ENCODE data around the gene EYS. TPM values are rescaled to one million over a fixed set of nuclear protein-coding genes. Genes with fewer than 3 reads are reported as not detected.

EYS gene
- total and polyA plus RNA-seq, 2 of the 13 experiments (the other 11 are each of a cell fraction or from before 2014, with no cell fraction given), result 0.04 to 0.07 TPM

- Histone ChIP-seq H3K4me1 (ENCODE audit: insufficient read depth, low read length) (no peaks in the 10 kb centered on the region), H3K36me3 (replicated peaks in 1 of 2; ENCODE audit: control insufficient read depth in 1 of 2, insufficient read depth in 2 of 2, low read length in 2 of 2) (no peaks in the 10 kb centered on the region), H3K27ac (ENCODE audit: extremely low read length, insufficient read depth, low read length) (no peak overlapping the region), H3K4me2 (ENCODE audit: low read depth, low read length) (no peak overlapping the region), H3K9me3 (ENCODE audit: low read length) (no peaks in the 10 kb centered on the region), H3K27me3 (ENCODE audit: control insufficient read depth in 1 of 2, insufficient read depth in 2 of 2, low read length in 2 of 2) (no peaks in the 10 kb centered on the region), H3K4me3 (replicated peaks in 1 of 3; ENCODE audit: insufficient read depth in 1 of 3, low read depth in 2 of 3, low read length in 3 of 3) (no peak overlapping the region), H3K9ac (ENCODE audit: insufficient read depth, low read depth, low read length) (no peak overlapping the region), H3K79me2 (ENCODE audit: insufficient read depth, low read length) (no peaks in the 10 kb centered on the region), H4K20me1 (ENCODE audit: insufficient read depth, low read length) (no peaks in the 10 kb centered on the region), H2AFZ (ENCODE audit: low read length) (no peak overlapping the region)
- DNase-seq (ENCODE audit: low spot score), result no peak
- ChIA-PET POLR2A (no interaction called here), CTCF (ENCODE audit: low intra/inter-chr PET ratio, low total read pairs) (no interaction called here)
- TF ChIP-seq, protein P1, sequence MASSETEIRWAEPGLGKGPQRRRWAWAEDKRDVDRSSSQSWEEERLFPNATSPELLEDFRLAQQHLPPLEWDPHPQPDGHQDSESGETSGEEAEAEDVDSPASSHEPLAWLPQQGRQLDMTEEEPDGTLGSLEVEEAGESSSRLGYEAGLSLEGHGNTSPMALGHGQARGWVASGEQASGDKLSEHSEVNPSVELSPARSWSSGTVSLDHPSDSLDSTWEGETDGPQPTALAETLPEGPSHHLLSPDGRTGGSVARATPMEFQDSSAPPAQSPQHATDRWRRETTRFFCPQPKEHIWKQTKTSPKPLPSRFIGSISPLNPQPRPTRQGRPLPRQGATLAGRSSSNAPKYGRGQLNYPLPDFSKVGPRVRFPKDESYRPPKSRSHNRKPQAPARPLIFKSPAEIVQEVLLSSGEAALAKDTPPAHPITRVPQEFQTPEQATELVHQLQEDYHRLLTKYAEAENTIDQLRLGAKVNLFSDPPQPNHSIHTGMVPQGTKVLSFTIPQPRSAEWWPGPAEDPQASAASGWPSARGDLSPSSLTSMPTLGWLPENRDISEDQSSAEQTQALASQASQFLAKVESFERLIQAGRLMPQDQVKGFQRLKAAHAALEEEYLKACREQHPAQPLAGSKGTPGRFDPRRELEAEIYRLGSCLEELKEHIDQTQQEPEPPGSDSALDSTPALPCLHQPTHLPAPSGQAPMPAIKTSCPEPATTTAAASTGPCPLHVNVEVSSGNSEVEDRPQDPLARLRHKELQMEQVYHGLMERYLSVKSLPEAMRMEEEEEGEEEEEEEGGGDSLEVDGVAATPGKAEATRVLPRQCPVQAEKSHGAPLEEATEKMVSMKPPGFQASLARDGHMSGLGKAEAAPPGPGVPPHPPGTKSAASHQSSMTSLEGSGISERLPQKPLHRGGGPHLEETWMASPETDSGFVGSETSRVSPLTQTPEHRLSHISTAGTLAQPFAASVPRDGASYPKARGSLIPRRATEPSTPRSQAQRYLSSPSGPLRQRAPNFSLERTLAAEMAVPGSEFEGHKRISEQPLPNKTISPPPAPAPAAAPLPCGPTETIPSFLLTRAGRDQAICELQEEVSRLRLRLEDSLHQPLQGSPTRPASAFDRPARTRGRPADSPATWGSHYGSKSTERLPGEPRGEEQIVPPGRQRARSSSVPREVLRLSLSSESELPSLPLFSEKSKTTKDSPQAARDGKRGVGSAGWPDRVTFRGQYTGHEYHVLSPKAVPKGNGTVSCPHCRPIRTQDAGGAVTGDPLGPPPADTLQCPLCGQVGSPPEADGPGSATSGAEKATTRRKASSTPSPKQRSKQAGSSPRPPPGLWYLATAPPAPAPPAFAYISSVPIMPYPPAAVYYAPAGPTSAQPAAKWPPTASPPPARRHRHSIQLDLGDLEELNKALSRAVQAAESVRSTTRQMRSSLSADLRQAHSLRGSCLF (CRISPR knock-in tag; IDR thresholded peaks at IDR 0.05; ENCODE audit: borderline replicate concordance), result no peak
- no peak for TF ChIP-seq SIX1 (CRISPR knock-in tag; IDR thresholded peaks at IDR 0.05; ENCODE audit: borderline replicate concordance)
- no peak for FAIRE-seq
- BruUV-seq (replicated peaks), result no TSS peak
- intact Hi-C loops (cut with micrococcal nuclease; ENCODE audit: unreplicated experiment) (no loop called here), in situ Hi-C loops (cut with HindIII; ENCODE audit: extremely low pct_ligation_motif_present, low pct_unique_long_range_greater_than_20kb) (no loop called here)
- ATAC-seq, result no peak
- 3% methylated on average over 1 of the region's 1 CpG for WGBS (ENCODE audit: low lambda C conversion rate)
Observed at GRCh38 chr6:65538644-65539043, 168.4 kb downstream of the EYS start.

DNA sequence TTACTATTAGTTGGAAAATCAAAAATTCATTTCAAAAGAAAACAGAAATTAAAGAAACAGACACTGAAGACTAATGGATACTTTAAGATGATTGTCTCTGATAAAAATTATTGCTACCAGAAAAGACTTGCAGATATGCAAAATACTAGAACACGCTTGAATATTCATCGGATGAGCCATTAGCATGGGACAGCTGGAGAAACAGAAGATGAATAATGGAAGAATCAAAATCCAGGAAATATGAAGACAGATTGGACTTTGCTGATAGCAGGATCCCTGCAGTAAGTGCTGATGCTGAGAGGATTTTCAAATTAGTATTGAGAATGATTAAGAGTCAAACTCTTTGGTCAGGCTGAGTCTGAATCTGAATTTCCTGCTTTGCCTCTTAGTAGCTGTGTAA is 169.4 kb downstream of the EYS start:
- DNase-seq (ENCODE audit: low spot score) (no peak), FAIRE-seq (no peak), ATAC-seq (no peak)
- H2AFZ ChIP-seq (ENCODE audit: low read length), result no peak overlapping the region
- in situ Hi-C loops (cut with HindIII; ENCODE audit: extremely low pct_ligation_motif_present, low pct_unique_long_range_greater_than_20kb), result no loop called here
- 22% methylated on average over 2 of the region's 2 CpGs for WGBS (ENCODE audit: low lambda C conversion rate)
- no peaks in the 10 kb centered on the region for H3K36me3 ChIP-seq (replicated peaks in 1 of 2; ENCODE audit: control insufficient read depth in 1 of 2, insufficient read depth in 2 of 2, low read length in 2 of 2)
- no peak overlapping the region for H3K27ac ChIP-seq (ENCODE audit: extremely low read length, insufficient read depth, low read length)
- H3K9ac ChIP-seq (ENCODE audit: insufficient read depth, low read depth, low read length), result no peak overlapping the region
- no peak for TF ChIP-seq ZNF253 (CRISPR knock-in tag; IDR thresholded peaks at IDR 0.05; ENCODE audit: borderline replicate concordance)
- TF ChIP-seq SRF (IDR thresholded peaks at IDR 0.05; ENCODE audit: low read depth, low read length), result no peak
- TF ChIP-seq, protein P2, sequence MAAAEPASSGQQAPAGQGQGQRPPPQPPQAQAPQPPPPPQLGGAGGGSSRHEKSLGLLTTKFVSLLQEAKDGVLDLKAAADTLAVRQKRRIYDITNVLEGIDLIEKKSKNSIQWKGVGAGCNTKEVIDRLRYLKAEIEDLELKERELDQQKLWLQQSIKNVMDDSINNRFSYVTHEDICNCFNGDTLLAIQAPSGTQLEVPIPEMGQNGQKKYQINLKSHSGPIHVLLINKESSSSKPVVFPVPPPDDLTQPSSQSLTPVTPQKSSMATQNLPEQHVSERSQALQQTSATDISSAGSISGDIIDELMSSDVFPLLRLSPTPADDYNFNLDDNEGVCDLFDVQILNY (CRISPR knock-in tag; conservative IDR thresholded peaks at IDR 0.05), result no peak
- TF ChIP-seq, protein P3, sequence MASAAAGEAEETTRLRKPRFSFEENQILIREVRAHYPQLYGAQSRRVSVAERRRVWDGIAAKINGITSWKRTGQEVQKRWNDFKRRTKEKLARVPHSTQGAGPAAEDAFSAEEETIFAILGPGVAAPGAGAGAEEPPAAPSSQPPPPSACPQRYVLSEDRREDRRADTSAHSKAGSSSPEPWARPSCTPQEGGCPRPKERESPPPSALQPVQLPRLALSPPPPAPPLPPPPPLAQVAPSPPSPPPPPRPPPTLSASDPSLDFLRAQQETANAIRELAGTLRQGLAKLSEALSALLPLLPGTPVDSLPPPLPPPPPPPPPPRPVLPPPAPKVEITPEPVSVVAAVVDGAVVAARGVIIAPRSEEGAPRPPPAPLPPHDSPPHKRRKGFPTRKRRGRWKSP (CRISPR knock-in tag; IDR thresholded peaks at IDR 0.05), result no peak
- no peak for TF ChIP-seq MIXL1 (CRISPR knock-in tag; IDR thresholded peaks at IDR 0.05)
- TF ChIP-seq EHMT2 (IDR thresholded peaks at IDR 0.05; ENCODE audit: borderline replicate concordance, low read depth, low read length), result no peak
- POLR2A ChIA-PET, result no interaction called here
- BruUV-seq (replicated peaks), result no TSS peak
- CTCF ChIA-PET (ENCODE audit: low intra/inter-chr PET ratio, low total read pairs), result no interaction called here
- no peaks in the 10 kb centered on the region for H3K27me3 ChIP-seq (ENCODE audit: control insufficient read depth in 1 of 2, insufficient read depth in 2 of 2, low read length in 2 of 2)
- no peak overlapping the region for H3K4me2 ChIP-seq (ENCODE audit: low read depth, low read length)
- H3K9me3 ChIP-seq (ENCODE audit: low read length), result no peaks in the 10 kb centered on the region
- no peak overlapping the region for H3K4me3 ChIP-seq (replicated peaks in 1 of 3; ENCODE audit: insufficient read depth in 1 of 3, low read depth in 2 of 3, low read length in 3 of 3)
- intact Hi-C loops (cut with micrococcal nuclease; ENCODE audit: unreplicated experiment), result no loop called here
- H3K4me1 ChIP-seq (ENCODE audit: insufficient read depth, low read length), result no peaks in the 10 kb centered on the region
- H3K79me2 ChIP-seq (ENCODE audit: insufficient read depth, low read length), result no peaks in the 10 kb centered on the region
- H4K20me1 ChIP-seq (ENCODE audit: insufficient read depth, low read length), result no peaks in the 10 kb centered on the region

Data from HepG2 (cell line).